A549 (cell line): Measurements from ENCODE around the gene IL21. TPM values are rescaled to one million over a fixed set of nuclear protein-coding genes. Genes with fewer than 3 reads are reported as not detected.

Source experiments
- ATAC-seq, 2 experiments: fragments of 200-7000 bp in 1 of 2; fragments of >200 bp in 1 of 2; cut with Nextera tagmentation in 1 of 2; cut with Tn5 transposase in 1 of 2; 3 replicates each; pipeline versions ENCODE4 v1.8.0 to v1.9.1; 2018 to 2020; ENCODE audit warnings: mild to moderate bottlenecking in 1 of 2, moderate library complexity in 1 of 2
- CTCF ChIA-PET: fragments of 300-600 bp; sonication (Branson Sonifier 250); formaldehyde crosslinking; extraction: SDS; loops from one replicate; lab custom pipeline; 2021; ENCODE audit warnings: antibody characterized with exemption, inconsistent platforms; lab: Yijun Ruan, JAX
- POLR2A ChIA-PET: fragments of 350-600 bp; formaldehyde crosslinking; extraction: SDS; loops from one replicate; lab custom pipeline; 2021; ENCODE audit warnings: antibody characterized with exemption, inconsistent platforms; lab: Yijun Ruan, JAX
- DNase-seq, 2 experiments: peaks; one replicate each; pipeline versions ENCODE4 v3.0.0 to v3.0.0-alpha.2; 2011 to 2016; ENCODE audit warnings: low read depth in 1 of 2, low spot score in 1 of 2
- FAIRE-seq: peaks from 2 replicates; lab custom pipeline; 2011; peaks lifted over from hg19 to GRCh38; lab: Jason Lieb, UNC
- H3K27ac ChIP-seq, 2 experiments: fragments of >200 bp; sonication (Bioruptor Twin); formaldehyde crosslinking; 3 replicates each; pipeline ENCODE4 v1.5.1; 2016 to 2017
- H3K4me1 ChIP-seq: fragments of >200 bp; sonication (Bioruptor Twin); formaldehyde crosslinking; 3 replicates; pipeline ENCODE4 v1.6.1; 2016
- H3K4me2 ChIP-seq: fragments of >200 bp; sonication (Bioruptor Twin); formaldehyde crosslinking; 3 replicates; pipeline ENCODE4 v1.6.1; 2016
- H3K4me3 ChIP-seq: fragments of >200 bp; sonication (Bioruptor Twin); formaldehyde crosslinking; 3 replicates; pipeline ENCODE4 v1.5.1; 2016
- H3K9me3 ChIP-seq: fragments of >200 bp; sonication (Bioruptor Twin); formaldehyde crosslinking; 3 replicates; pipeline ENCODE4 v1.6.1; 2016
- ATOH8 ChIP-seq: fragments of 250-450 bp; sonication (Bioruptor Pico); IDR thresholded peaks from 2 replicates; pipeline ENCODE4 v1.5.0; 2020; ENCODE audit warnings: low read depth, mild to moderate bottlenecking, moderate library complexity
- BHLHE40 ChIP-seq: IDR thresholded peaks from 2 replicates; pipeline ENCODE4 v1.6.1; 2012; ENCODE audit warnings: low read depth, low read length, inconsistent platforms
- CHD2 ChIP-seq: fragments of 150-350 bp; IDR thresholded peaks from 2 replicates; pipeline ENCODE4 v1.6.1; 2014; ENCODE audit warnings: low read length; ENCODE audit not compliant: partially characterized antibody
- ELK1 ChIP-seq: fragments of 150-350 bp; IDR thresholded peaks from 2 replicates; pipeline ENCODE4 v1.6.1; 2014; ENCODE audit warnings: low read depth, mild to moderate bottlenecking, low read length
- EP300 ChIP-seq, 2 experiments: fragments of >200 bp; sonication (Bioruptor Twin); formaldehyde crosslinking; IDR thresholded peaks; 2 replicates in 1 of 2; 3 replicates in 1 of 2; pipeline ENCODE4 v1.6.1; 2016 to 2017
- ESRRA ChIP-seq: fragments of 150-350 bp; IDR thresholded peaks from 2 replicates; pipeline ENCODE4 v1.6.1; 2014; ENCODE audit warnings: mild to moderate bottlenecking, low read length, borderline replicate concordance
- FOSB ChIP-seq: fragments of 250-450 bp; sonication (Bioruptor Pico); IDR thresholded peaks from 2 replicates; pipeline ENCODE4 v1.5.0; 2020; ENCODE audit warnings: mild to moderate bottlenecking, moderate library complexity
- FOSL2 ChIP-seq, 2 experiments: fragments of 450-650 bp in 1 of 2; fragments of >200 bp in 1 of 2; sonication (Bioruptor Twin) in 1 of 2; formaldehyde crosslinking; IDR thresholded peaks; 2 replicates each; pipeline versions ENCODE4 v1.5.0 to v1.6.1; 2016 to 2020; ENCODE audit warnings: mild to moderate bottlenecking in 1 of 2, moderate library complexity in 1 of 2
- MAFK ChIP-seq: fragments of 450-650 bp; IDR thresholded peaks from 2 replicates; pipeline ENCODE4 v1.6.1; 2014; ENCODE audit not compliant: partially characterized antibody
- NFE2L2 ChIP-seq: fragments of 150-350 bp; conservative IDR thresholded peaks from 2 replicates; pipeline ENCODE4 v1.6.1; 2014; ENCODE audit warnings: low read length
- NPAS2 ChIP-seq: fragments of 250-450 bp; sonication (Bioruptor Pico); IDR thresholded peaks from 2 replicates; pipeline ENCODE4 v1.8.0; 2022; ENCODE audit warnings: mild to moderate bottlenecking, moderate library complexity, borderline replicate concordance
- NR3C1 ChIP-seq: fragments of >200 bp; sonication (Bioruptor Twin); formaldehyde crosslinking; IDR thresholded peaks from 3 replicates; pipeline ENCODE4 v1.6.1; 2017
- POLR2AphosphoS2 ChIP-seq: conservative IDR thresholded peaks from 2 replicates; pipeline ENCODE4 v1.6.1; 2012; ENCODE audit warnings: low read length, improper control_type of control experiment, inconsistent platforms
- RARB ChIP-seq: fragments of 250-450 bp; sonication (Bioruptor Pico); IDR thresholded peaks from 2 replicates; pipeline ENCODE4 v1.8.0; 2021; ENCODE audit warnings: mild to moderate bottlenecking, moderate library complexity
- REST ChIP-seq: fragments of 200-600 bp; sonication (generic); IDR thresholded peaks from 2 replicates; pipeline ENCODE4 v1.6.1; 2016; ENCODE audit warnings: antibody characterized with exemption, mild to moderate bottlenecking, moderate library complexity
- RFX5 ChIP-seq: fragments of 450-650 bp; IDR thresholded peaks from 2 replicates; pipeline ENCODE4 v1.7.1; 2014; ENCODE audit warnings: antibody characterized with exemption, mild to moderate bottlenecking, moderate library complexity
- RNF2 ChIP-seq: fragments of 200-600 bp; sonication (generic); IDR thresholded peaks from 2 replicates; pipeline ENCODE4 v1.6.1; 2016; ENCODE audit warnings: low read depth, mild to moderate bottlenecking, antibody characterized with exemption, moderate library complexity, borderline replicate concordance
- SMC3 ChIP-seq: fragments of >200 bp; sonication (Bioruptor Twin); formaldehyde crosslinking; IDR thresholded peaks from 3 replicates; pipeline ENCODE4 v1.6.1; 2018; ENCODE audit warnings: inconsistent platforms
- TP53 ChIP-seq: fragments of 250-450 bp; sonication (Bioruptor Pico); IDR thresholded peaks from 2 replicates; pipeline ENCODE4 v1.5.0; 2021; ENCODE audit warnings: mild to moderate bottlenecking, moderate library complexity
- USF2 ChIP-seq: fragments of 450-650 bp; IDR thresholded peaks from 2 replicates; pipeline ENCODE4 v1.6.1; 2014; ENCODE audit warnings: antibody characterized with exemption
- ZC3H11A ChIP-seq: fragments of 450-650 bp; IDR thresholded peaks from 2 replicates; pipeline ENCODE4 v1.6.1; 2014; ENCODE audit warnings: antibody characterized with exemption, mild to moderate bottlenecking
- ZFP36 ChIP-seq: fragments of 450-650 bp; IDR thresholded peaks from 2 replicates; pipeline ENCODE4 v1.6.1; 2014; ENCODE audit warnings: borderline replicate concordance; ENCODE audit not compliant: partially characterized antibody
- ZSCAN20 ChIP-seq: fragments of 250-450 bp; sonication (Bioruptor Pico); IDR thresholded peaks from 2 replicates; pipeline ENCODE4 v1.8.0; 2022; ENCODE audit warnings: mild to moderate bottlenecking, moderate library complexity
- WGBS: methylation state at CpG from one replicate; pipeline ENCODE4 v1.1.6; 2017; ENCODE audit errors: missing lambda C conversion rate; 5-methylcytosine and 5-hydroxymethylcytosine counted together
- polyA plus RNA-seq, 4 experiments: library from polyadenylated mRNA; depleted of rRNA in 3 of 4; stranded (reverse); fragments of >200 nt; fragmentation: RNase III in 1 of 4; extraction: RNeasy Plus Mini Kit Qiagen cat#74134 plus additional on column Dnase treatment in 1 of 4; gene quantifications; 2 replicates in 3 of 4; 3 replicates in 1 of 4; pipeline ENCODE4 v1.2.3, GENCODE V29; 2011 to 2017
- TF ChIP-seq, protein P1 (sequence below): fragments of >200 bp; sonication (Bioruptor Twin); formaldehyde crosslinking; IDR thresholded peaks from 2 replicates; pipeline ENCODE4 v1.6.1; 2016
- TF ChIP-seq, protein P2 (sequence below): IDR thresholded peaks from 2 replicates; pipeline ENCODE4 v1.6.1; 2012
- TF ChIP-seq, protein P3 (sequence below): fragments of >200 bp; sonication (Bioruptor Twin); formaldehyde crosslinking; IDR thresholded peaks from 3 replicates; pipeline ENCODE4 v1.6.1; 2016

The IL21 gene
- polyA plus RNA-seq, 2 of the 4 experiments (the other 2 are of a cell fraction): not detected

- Histone ChIP-seq H3K27ac (no peak overlapping the region), H3K9me3 (no peaks in the 10 kb centered on the region), H3K4me1 (no peaks in the 10 kb centered on the region), H3K4me3 (no peak overlapping the region), H3K4me2 (no peak overlapping the region)
- POLR2A ChIA-PET: no interaction called here
- 48% methylated on average over 2 of the region's 2 CpGs for WGBS
- no peak for TF ChIP-seq ZSCAN20 (CRISPR knock-in tag)
- TF ChIP-seq, protein P1, sequence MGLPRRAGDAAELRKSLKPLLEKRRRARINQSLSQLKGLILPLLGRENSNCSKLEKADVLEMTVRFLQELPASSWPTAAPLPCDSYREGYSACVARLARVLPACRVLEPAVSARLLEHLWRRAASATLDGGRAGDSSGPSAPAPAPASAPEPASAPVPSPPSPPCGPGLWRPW: no peak
- no peak for TF ChIP-seq ZFP36
- CTCF ChIA-PET: no interaction called here
- ATAC-seq (no peak), DNase-seq (no peak), FAIRE-seq (no peak)
These were observed 22.4 kb upstream of the IL21 start for GRCh38 chr4:122643257-122643656.

DNA sequence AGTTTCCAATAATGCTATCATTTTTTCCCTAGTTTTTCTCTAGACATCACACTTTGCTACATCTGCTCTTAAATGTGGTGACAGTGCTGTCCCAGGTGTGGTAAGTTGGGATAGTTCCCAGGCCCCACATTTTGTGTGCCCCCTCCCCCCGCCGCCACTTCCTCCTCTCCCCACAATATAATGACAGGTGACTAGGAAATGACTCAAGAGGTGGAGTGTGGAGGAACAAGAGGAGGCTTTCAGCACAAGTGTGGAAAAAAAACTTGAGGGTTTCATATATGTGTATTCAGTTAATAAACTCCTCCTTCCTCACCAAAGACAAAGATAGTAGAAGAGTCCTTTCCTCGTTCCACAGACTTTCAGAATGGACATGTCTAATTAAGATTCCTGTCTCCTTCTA, 18.3 kb upstream of the IL21 start:
- DNase-seq: no peak
- Histone ChIP-seq H3K4me3 (no peak overlapping the region), H3K27ac (no peak overlapping the region), H3K4me1 (no peaks in the 10 kb centered on the region), H3K9me3 (no peaks in the 10 kb centered on the region)
- CTCF ChIA-PET: no interaction called here
- no peak for FAIRE-seq
- 48% methylated on average over 3 of the region's 3 CpGs for WGBS
- TF ChIP-seq RNF2 (no peak), ZC3H11A (no peak), POLR2AphosphoS2 (no peak), ESRRA (no peak), USF2 (no peak), FOSL2 (IDR thresholded peaks at IDR 0.05) (no peak), FOSL2 (CRISPR knock-in tag; IDR thresholded peaks at IDR 0.05) (no peak), RARB (no peak)
- TF ChIP-seq, protein P1: no peak
- TF ChIP-seq, protein P2, sequence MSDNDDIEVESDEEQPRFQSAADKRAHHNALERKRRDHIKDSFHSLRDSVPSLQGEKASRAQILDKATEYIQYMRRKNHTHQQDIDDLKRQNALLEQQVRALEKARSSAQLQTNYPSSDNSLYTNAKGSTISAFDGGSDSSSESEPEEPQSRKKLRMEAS: no peak
- TF ChIP-seq, all 56 proteins: peak for 0
- no peak overlapping the region for H3K4me2 ChIP-seq
- ATAC-seq: no peak
- POLR2A ChIA-PET: no interaction called here

GRCh38 chr4:122636697-122637096, 15.8 kb upstream of the IL21 start:
- no peak overlapping the region for H3K27ac ChIP-seq
- no peaks in the 10 kb centered on the region for H3K9me3 ChIP-seq
- ChIA-PET CTCF (no interaction called here), POLR2A (no interaction called here)
- no peaks in the 10 kb centered on the region for H3K4me1 ChIP-seq
- ATAC-seq (no peak), FAIRE-seq (no peak), DNase-seq (no peak)
- no peak overlapping the region for H3K4me3 ChIP-seq
- H3K4me2 ChIP-seq: no peak overlapping the region
- WGBS: 35% methylated on average over 3 of the region's 3 CpGs
- TF ChIP-seq RFX5: no peak
- no peak for TF ChIP-seq REST
- no peak for TF ChIP-seq RARB
- TF ChIP-seq FOSB (CRISPR knock-in tag): no peak
- TF ChIP-seq SMC3: no peak
- TF ChIP-seq, protein P3, sequence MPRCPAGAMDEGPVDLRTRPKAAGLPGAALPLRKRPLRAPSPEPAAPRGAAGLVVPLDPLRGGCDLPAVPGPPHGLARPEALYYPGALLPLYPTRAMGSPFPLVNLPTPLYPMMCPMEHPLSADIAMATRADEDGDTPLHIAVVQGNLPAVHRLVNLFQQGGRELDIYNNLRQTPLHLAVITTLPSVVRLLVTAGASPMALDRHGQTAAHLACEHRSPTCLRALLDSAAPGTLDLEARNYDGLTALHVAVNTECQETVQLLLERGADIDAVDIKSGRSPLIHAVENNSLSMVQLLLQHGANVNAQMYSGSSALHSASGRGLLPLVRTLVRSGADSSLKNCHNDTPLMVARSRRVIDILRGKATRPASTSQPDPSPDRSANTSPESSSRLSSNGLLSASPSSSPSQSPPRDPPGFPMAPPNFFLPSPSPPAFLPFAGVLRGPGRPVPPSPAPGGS: no peak
- no peak for TF ChIP-seq NR3C1
- TF ChIP-seq TP53 (CRISPR knock-in tag): no peak
- TF ChIP-seq NFE2L2: no peak
- no peak for TF ChIP-seq ATOH8 (CRISPR knock-in tag)
- no peak for TF ChIP-seq EP300 (IDR thresholded peaks at IDR 0.05)
- TF ChIP-seq, protein P1: no peak
- no peak for TF ChIP-seq MAFK
- no peak for TF ChIP-seq BHLHE40
- TF ChIP-seq ZFP36: no peak
- TF ChIP-seq NPAS2 (CRISPR knock-in tag): no peak
- TF ChIP-seq ELK1: no peak
- no peak for TF ChIP-seq CHD2
